GM18507 (cell line): Measurements from ENCODE around the gene DPM1.

Source experiments
- DNase-seq: peaks from one replicate; pipeline ENCODE4 v3.0.0; 2011; ENCODE audit warnings: low read depth; ENCODE audit not compliant: insufficient read length; ENCODE audit errors: extremely low spot score
- FAIRE-seq: peaks from 2 replicates; lab custom pipeline; 2011; peaks lifted over from hg19 to GRCh38; lab: Jason Lieb, UNC

Gene DPM1

GRCh38 chr20:50911030-50911429, 47.3 kb downstream of the DPM1 start:
- FAIRE-seq (no peak), DNase-seq (no peak)

GRCh38 chr20:50909413-50909812, 48.9 kb downstream of the DPM1 start:
- DNase-seq: no peak
- FAIRE-seq: no peak

GRCh38 chr20:50904067-50904570, 54.2 kb downstream of the DPM1 start:
- DNase-seq (no peak), FAIRE-seq (no peak)

GRCh38 chr20:50903353-50904051, 54.8 kb downstream of the DPM1 start:
- FAIRE-seq (no peak), DNase-seq (no peak)

GRCh38 chr20:50901301-50901700, 57.0 kb downstream of the DPM1 start:
- no peak for DNase-seq

GRCh38 chr20:50900261-50900660, 58.1 kb downstream of the DPM1 start:
- no peak for FAIRE-seq

More at GRCh38 chr20:50901301-50901700, 57.0 kb downstream of the DPM1 start:
- no peak for FAIRE-seq

GRCh38 chr20:50898475-50898874, 59.9 kb downstream of the DPM1 start:
- FAIRE-seq: no peak
- no peak for DNase-seq

More at GRCh38 chr20:50900261-50900660, 58.1 kb downstream of the DPM1 start:
- no peak for DNase-seq

- FAIRE-seq (no peak), DNase-seq (no peak)
These were observed 63.1 kb downstream of the DPM1 start for GRCh38 chr20:50895111-50895830.

GRCh38 chr20:50893620-50894019, 64.7 kb downstream of the DPM1 start:
- no peak for FAIRE-seq
- no peak for DNase-seq

- no peak for DNase-seq
- FAIRE-seq: no peak
These were observed 65.9 kb downstream of the DPM1 start for GRCh38 chr20:50892394-50892793.

- FAIRE-seq (no peak), DNase-seq (no peak)
These were observed 67.2 kb downstream of the DPM1 start for GRCh38 chr20:50891138-50891537.

GRCh38 chr20:50887576-50887975, 70.8 kb downstream of the DPM1 start:
- no peak for DNase-seq
- no peak for FAIRE-seq

GRCh38 chr20:50886184-50886790, 72.0 kb downstream of the DPM1 start:
- no peak for DNase-seq
- no peak for FAIRE-seq

- FAIRE-seq: no peak
- DNase-seq: no peak
These were observed 72.6 kb downstream of the DPM1 start for GRCh38 chr20:50885781-50886180.

GRCh38 chr20:50885068-50885467, 73.3 kb downstream of the DPM1 start:
- no peak for DNase-seq
- FAIRE-seq: no peak
